ENCODE measurements around the gene KRTAP12-3.

Gene KRTAP12-3

DNA sequence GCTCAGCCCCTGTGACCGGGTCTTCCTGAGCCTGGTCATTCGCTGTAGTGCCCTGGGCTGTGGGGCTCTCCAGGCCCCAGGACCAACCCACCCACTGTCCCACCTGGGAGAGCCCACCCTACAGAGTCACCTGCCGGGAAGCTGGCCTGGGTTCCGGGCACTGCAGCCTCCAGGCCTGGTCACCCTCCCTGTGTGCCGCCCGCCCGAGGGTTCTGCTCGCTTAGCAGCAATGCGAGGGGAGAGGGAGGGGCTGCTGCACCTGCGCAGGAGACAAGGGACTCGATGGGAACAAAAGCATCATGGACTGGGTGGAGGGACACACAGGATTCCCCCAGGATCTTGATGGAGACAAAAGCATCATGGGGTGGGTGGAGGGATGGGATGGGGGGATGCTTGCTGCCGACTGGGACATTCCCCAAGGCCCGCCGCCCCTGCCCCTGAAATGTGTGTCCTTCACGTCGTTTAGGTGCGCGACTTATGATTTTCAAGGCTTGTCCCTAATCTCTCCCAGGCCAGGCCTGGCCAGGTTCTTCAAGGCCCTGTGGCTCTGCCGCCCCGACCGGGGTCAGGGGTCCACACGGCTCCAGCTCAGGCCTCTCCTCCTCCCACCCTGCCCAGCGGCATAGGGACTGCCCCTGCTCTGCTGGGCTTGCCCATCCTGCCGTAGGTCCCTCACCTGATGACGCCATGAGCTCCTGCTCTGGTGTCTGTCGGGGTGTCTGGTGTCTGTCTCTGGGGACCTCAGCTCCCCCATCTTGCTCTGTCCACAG is 44.2 kb upstream of the KRTAP12-3 start:
- no peak for TF ChIP-seq CTCF (IDR thresholded peaks at IDR 0.05; ENCODE audit: low read depth, low read length, missing control alignments)
- no peak overlapping the region for H3K4me3 ChIP-seq (ENCODE audit: low read depth, low read length)
- no peak for DNase-seq (ENCODE audit: low read depth)

DNA sequence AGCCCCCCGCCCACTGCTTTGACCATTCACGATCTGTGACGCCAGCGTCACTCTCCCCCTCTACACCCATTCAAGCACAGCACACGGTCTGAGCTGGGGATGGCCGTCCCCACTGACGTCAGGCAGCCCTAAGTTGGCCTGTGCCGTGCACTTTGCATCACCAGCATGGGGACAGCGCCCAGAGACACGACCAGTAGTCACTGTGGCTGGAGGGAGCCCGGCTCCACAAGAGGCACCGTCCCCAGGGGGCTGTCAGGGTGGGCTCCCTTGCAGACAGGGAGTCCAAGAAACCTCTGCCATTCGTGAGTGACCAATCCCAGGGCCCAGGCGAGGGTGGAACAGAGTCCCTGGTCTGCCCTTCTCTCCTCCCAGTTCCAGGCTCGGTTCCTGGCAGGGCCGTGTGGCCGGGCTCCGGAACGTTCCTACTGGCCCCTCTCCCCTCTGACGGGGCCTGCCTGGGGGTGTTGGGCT is 43.5 kb upstream of the KRTAP12-3 start:
- H3K4me3 ChIP-seq (ENCODE audit: low read depth, low read length), result no peak overlapping the region
- no peak for TF ChIP-seq CTCF (IDR thresholded peaks at IDR 0.05; ENCODE audit: low read depth, low read length, missing control alignments)
- DNase-seq (ENCODE audit: low read depth), result no peak

DNA sequence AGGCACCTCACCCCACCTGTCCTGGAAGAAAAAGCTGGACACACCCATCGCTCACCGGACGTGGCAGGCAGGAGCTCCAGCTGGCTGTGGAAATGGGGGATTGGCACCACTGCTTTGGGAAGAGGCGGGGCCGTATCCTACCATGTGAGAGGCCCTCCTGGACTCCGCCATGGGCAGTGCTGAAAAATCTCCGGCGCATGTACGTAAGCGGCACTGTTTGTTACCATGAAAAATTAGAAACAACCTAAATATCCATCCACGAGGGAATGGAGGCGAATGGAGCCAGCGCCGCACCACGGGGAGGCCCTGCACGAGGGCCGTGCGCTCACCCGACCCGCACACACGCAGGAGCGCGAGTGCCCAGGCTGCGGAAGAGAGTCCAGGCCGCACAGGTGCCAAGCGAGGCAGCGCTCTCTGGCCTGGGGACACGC is 42.8 kb upstream of the KRTAP12-3 start:
- no peak overlapping the region for H3K4me3 ChIP-seq (ENCODE audit: low read depth, low read length)
- DNase-seq (ENCODE audit: low read depth), result no peak
- TF ChIP-seq CTCF (IDR thresholded peaks at IDR 0.05; ENCODE audit: low read depth, low read length, missing control alignments), result no peak

DNA sequence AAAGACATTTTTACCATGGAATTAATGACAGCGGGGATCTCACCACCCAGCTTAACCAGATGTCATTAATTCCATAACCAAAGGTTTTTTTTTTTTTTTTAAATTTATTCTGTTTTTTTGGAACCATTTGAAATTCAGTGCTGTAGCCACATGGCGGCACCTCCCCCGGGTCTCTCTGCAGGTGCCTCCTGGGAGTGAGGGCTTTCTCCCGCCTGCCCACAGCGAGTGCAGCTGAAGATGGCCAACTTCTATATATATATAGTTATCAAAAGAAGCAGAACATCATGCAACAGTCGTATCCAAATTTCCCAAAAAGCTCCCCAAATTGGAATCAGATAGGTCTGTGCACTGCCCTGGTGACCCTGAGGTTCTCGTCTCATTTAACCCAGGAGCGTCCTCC is 42.3 kb upstream of the KRTAP12-3 start:
- no peak for DNase-seq (ENCODE audit: low read depth)
- TF ChIP-seq CTCF (IDR thresholded peaks at IDR 0.05; ENCODE audit: low read depth, low read length, missing control alignments), result no peak
- H3K4me3 ChIP-seq (ENCODE audit: low read depth, low read length), result no peak overlapping the region

DNA sequence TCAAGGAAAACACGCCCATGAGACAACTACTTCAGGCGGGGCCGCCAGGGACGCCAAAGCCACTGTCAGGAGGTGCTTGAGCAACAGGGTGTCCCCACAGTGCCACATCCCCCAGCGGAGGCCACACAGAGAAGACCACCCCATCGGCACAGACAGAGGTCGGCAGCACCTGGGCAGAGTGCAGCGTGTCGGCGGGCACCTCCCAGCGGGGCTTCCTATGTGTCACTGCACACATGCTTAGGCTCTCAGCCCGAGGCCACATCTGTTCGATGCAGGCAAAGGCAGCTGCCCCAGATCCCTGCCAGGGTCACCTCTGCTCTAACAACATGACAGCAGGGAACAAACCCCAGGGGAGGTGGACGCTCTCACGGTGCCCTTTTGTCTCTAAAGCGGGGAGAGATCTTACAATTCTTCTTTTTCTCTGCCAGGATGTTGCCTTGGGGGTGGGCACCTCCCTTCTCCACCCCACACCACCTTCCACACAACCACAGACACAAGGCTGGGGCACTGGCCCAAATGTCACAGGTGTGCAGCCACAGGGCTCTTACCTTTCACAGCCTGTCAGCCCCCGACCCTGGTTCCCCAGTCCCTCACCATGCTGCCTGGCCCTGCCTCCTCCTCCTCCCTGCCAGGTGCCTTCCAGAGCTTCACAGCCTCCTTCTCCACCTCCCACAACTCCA is 41.7 kb upstream of the KRTAP12-3 start:
- no peak for DNase-seq (ENCODE audit: low read depth)
- TF ChIP-seq CTCF (IDR thresholded peaks at IDR 0.05; ENCODE audit: low read depth, low read length, missing control alignments), result no peak
- H3K4me3 ChIP-seq (ENCODE audit: low read depth, low read length), result no peak overlapping the region

DNA sequence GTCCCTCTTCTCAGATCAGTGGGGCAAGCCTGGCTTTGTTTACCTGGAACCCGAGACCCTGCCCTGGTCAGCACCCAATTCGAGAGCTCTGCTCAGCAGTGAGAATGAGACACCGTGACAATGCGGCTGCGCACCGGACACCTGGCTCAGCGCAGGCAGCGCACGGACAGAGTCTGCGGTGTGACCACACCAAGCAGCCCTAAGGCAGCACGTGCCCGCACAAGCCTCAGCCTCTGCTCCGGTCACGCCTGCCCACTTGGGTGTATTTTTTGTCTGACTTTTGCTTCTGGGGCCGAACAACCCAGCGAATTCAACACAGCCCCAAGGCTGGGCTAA is 41.2 kb upstream of the KRTAP12-3 start:
- DNase-seq (ENCODE audit: low read depth), result no peak
- H3K4me3 ChIP-seq (ENCODE audit: low read depth, low read length), result no peak overlapping the region
- no peak for TF ChIP-seq CTCF (IDR thresholded peaks at IDR 0.05; ENCODE audit: low read depth, low read length, missing control alignments)
